ENCODE results near the gene CFAP20DC. TPM values are rescaled to one million over a fixed set of nuclear protein-coding genes. Genes with fewer than 3 reads are reported as not detected.

Gene CFAP20DC
- total and polyA plus RNA-seq, 2 of the 8 experiments (the other 6 are each of a cell fraction or from before 2014, with no cell fraction given), result 2.2 to 2.8 TPM

GRCh38 chr3:58924578-58924977 is 125.2 kb downstream of the CFAP20DC start (continued):
- TF ChIP-seq RBBP5 (IDR thresholded peaks at IDR 0.05; ENCODE audit: borderline replicate concordance, low read depth, low read length), result no peak
- no peak for TF ChIP-seq POLR2AphosphoS5 (IDR thresholded peaks at IDR 0.05; ENCODE audit: low read depth, low read length)
- no peak for TF ChIP-seq CREB1 (IDR thresholded peaks at IDR 0.05)

Measured in H1 (cell line).